HCT116 (cell line): ENCODE results near the gene FMN2. TPM values are rescaled to one million over a fixed set of nuclear protein-coding genes. Genes with fewer than 3 reads are reported as not detected.

Source experiments
- ATAC-seq: fragments of 200-7000 bp; cut with Tn5 transposase; 2 replicates; pipeline ENCODE4 v1.9.1; 2020; ENCODE audit warnings: mild to moderate bottlenecking, moderate library complexity
- BruUV-seq: library from RNA; stranded (reverse); fragments of 400-500 nt; replicated peaks from 2 replicates; lab custom pipeline; 2021; lab: Mats Ljungman, UMichigan
- CTCF ChIA-PET: fragments of 300-600 bp; sonication (Branson Sonifier 250); formaldehyde crosslinking; loops from one replicate; lab custom pipeline; 2021; ENCODE audit warnings: antibody characterized with exemption; lab: Charles Lee
- POLR2A ChIA-PET: fragments of 300-600, 350-600 bp; sonication (Branson Sonifier 250); formaldehyde crosslinking; loops from one replicate; lab custom pipeline; 2021; ENCODE audit warnings: antibody characterized with exemption; lab: Charles Lee
- RAD21 ChIA-PET, 2 experiments: fragments of 300-600 bp; sonication (Branson Sonifier 250); formaldehyde crosslinking; loops; one replicate each; lab custom pipeline; 2023; ENCODE audit warnings: low total read pairs in 2 of 2; ENCODE audit not compliant: uncharacterized antibody in 2 of 2, unreplicated experiment in 2 of 2, low non-redundant PET in 1 of 2; lab: Charles Lee
- DNase-seq: peaks from one replicate; pipeline ENCODE4 v3.0.0-alpha.2; 2010; ENCODE audit warnings: low read depth, low spot score
- H2AFZ ChIP-seq: fragments of 200-600 bp; shearing (Covaris generic), sonication (generic); 2 replicates; pipeline ENCODE4 v1.6.1; 2017; ENCODE audit warnings: low read depth, mixed run types, mixed read lengths, antibody characterized with exemption, low read length; ENCODE audit not compliant: poor library complexity, severe bottlenecking
- H3K27ac ChIP-seq: 2 replicates; pipeline ENCODE4 v1.5.1; 2012; ENCODE audit warnings: low read depth, low read length
- H3K27me3 ChIP-seq: fragments of 200-600 bp; sonication (generic); 2 replicates; pipeline ENCODE4 v1.6.1; 2016; ENCODE audit warnings: mixed run types, low read length, mixed read lengths; ENCODE audit not compliant: insufficient read depth
- H3K36me3 ChIP-seq, 2 experiments: fragments of 200-500 bp in 1 of 2; fragments of 200-600 bp in 1 of 2; sonication (Bioruptor generic) in 1 of 2; sonication (generic) in 1 of 2; 2 replicates each; pipeline versions ENCODE4 v1.5.1 to v1.6.1; 2014 to 2016; ENCODE audit warnings: low read length in 2 of 2, inconsistent platforms in 1 of 2, mixed read lengths in 1 of 2, mixed run types in 1 of 2; ENCODE audit not compliant: insufficient read depth in 2 of 2, control insufficient read depth in 1 of 2
- H3K4me1 ChIP-seq, 2 experiments: fragments of 200-600 bp in 1 of 2; sonication (generic) in 1 of 2; 2 replicates each; pipeline versions ENCODE4 v1.5.1 to v1.6.1; 2012 to 2017; ENCODE audit warnings: low read length in 2 of 2, inconsistent platforms in 1 of 2, mild to moderate bottlenecking in 1 of 2, mixed read lengths in 1 of 2, mixed run types in 1 of 2, moderate library complexity in 1 of 2; ENCODE audit not compliant: insufficient read depth in 2 of 2, control insufficient read depth in 1 of 2
- H3K4me2 ChIP-seq: fragments of 200-600 bp; sonication (generic); 2 replicates; pipeline ENCODE4 v1.6.1; 2017; ENCODE audit warnings: mixed run types, low read length, mixed read lengths
- H3K4me3 ChIP-seq, 2 experiments: fragments of 200-600 bp in 1 of 2; sonication (generic) in 1 of 2; replicated peaks in 1 of 2; 2 replicates each; pipeline ENCODE4 v1.5.1; 2011 to 2016; ENCODE audit warnings: low read length in 2 of 2, control low read depth in 1 of 2, low read depth in 1 of 2, mild to moderate bottlenecking in 1 of 2, mixed read lengths in 1 of 2, mixed run types in 1 of 2
- H3K79me2 ChIP-seq: fragments of 200-600 bp; sonication (generic); 2 replicates; pipeline ENCODE4 v1.6.1; 2017; ENCODE audit warnings: mild to moderate bottlenecking, mixed run types, low read length, moderate library complexity, mixed read lengths; ENCODE audit not compliant: insufficient read depth
- H3K9ac ChIP-seq: fragments of 200-600 bp; sonication (generic); 2 replicates; pipeline ENCODE4 v1.6.1; 2016; ENCODE audit warnings: low read length, mixed read lengths
- H3K9me2 ChIP-seq: fragments of 200-600 bp; sonication (generic), shearing (Covaris generic); 2 replicates; pipeline ENCODE4 v1.6.1; 2017; ENCODE audit warnings: mixed run types, mild to moderate bottlenecking, moderate library complexity; ENCODE audit not compliant: insufficient read depth
- H3K9me3 ChIP-seq, 2 experiments: fragments of 200-500 bp in 1 of 2; fragments of 200-600 bp in 1 of 2; sonication (Bioruptor generic) in 1 of 2; sonication (generic) in 1 of 2; 2 replicates each; pipeline ENCODE4 v1.6.1; 2014 to 2017; ENCODE audit warnings: low read length in 2 of 2, mixed read lengths in 2 of 2, inconsistent platforms in 1 of 2, low read depth in 1 of 2, mild to moderate bottlenecking in 1 of 2, mixed run types in 1 of 2, moderate library complexity in 1 of 2; ENCODE audit not compliant: control insufficient read depth in 1 of 2, insufficient read depth in 1 of 2
- H4K20me1 ChIP-seq: fragments of 200-600 bp; sonication (generic), shearing (Covaris generic); 2 replicates; pipeline ENCODE4 v1.6.1; 2017; ENCODE audit warnings: mixed run types, mild to moderate bottlenecking, moderate library complexity; ENCODE audit not compliant: insufficient read depth
- ATF3 ChIP-seq: IDR thresholded peaks from 2 replicates; pipeline ENCODE4 v1.6.1; 2012
- CEBPB ChIP-seq: IDR thresholded peaks from 2 replicates; pipeline ENCODE4 v1.6.1; 2012; ENCODE audit warnings: low read depth
- CTCF ChIP-seq, 3 experiments: fragments of 200-600 bp in 1 of 3; sonication (generic) in 1 of 3; IDR thresholded peaks in 2 of 3; conservative IDR thresholded peaks in 1 of 3; 2 replicates each; pipeline ENCODE4 v1.5.1; 2012 to 2017; ENCODE audit warnings: low read depth in 2 of 3, low read length in 2 of 3, antibody characterized with exemption in 1 of 3, borderline replicate concordance in 1 of 3, control low read depth in 1 of 3, mild to moderate bottlenecking in 1 of 3, mixed read lengths in 1 of 3, mixed run types in 1 of 3, moderate library complexity in 1 of 3; ENCODE audit not compliant: insufficient read depth in 1 of 3
- EGR1 ChIP-seq: IDR thresholded peaks from 2 replicates; pipeline ENCODE4 v1.6.1; 2012; ENCODE audit warnings: low read depth
- ELF1 ChIP-seq: IDR thresholded peaks from 2 replicates; pipeline ENCODE4 v1.6.1; 2012; ENCODE audit warnings: low read depth, borderline replicate concordance
- EZH2 ChIP-seq: fragments of 200-600 bp; sonication (generic); IDR thresholded peaks from 2 replicates; pipeline ENCODE4 v1.6.1; 2017; ENCODE audit warnings: antibody characterized with exemption, mixed run types
- EZH2phosphoT487 ChIP-seq: fragments of 200-600 bp; IDR thresholded peaks from 2 replicates; pipeline ENCODE4 v1.6.1; 2018; ENCODE audit warnings: antibody characterized with exemption, borderline replicate concordance
- JUND ChIP-seq: IDR thresholded peaks from 2 replicates; pipeline ENCODE4 v1.6.1; 2012
- POLR2AphosphoS5 ChIP-seq: IDR thresholded peaks from 2 replicates; pipeline ENCODE4 v1.6.1; 2011; ENCODE audit warnings: mild to moderate bottlenecking, low read depth, low read length, moderate library complexity
- SIN3A ChIP-seq: IDR thresholded peaks from 2 replicates; pipeline ENCODE4 v1.6.1; 2012; ENCODE audit warnings: low read depth
- SP1 ChIP-seq: IDR thresholded peaks from 2 replicates; pipeline ENCODE4 v1.6.1; 2012; ENCODE audit warnings: low read depth
- SRF ChIP-seq: IDR thresholded peaks from 2 replicates; pipeline ENCODE4 v1.6.1; 2012; ENCODE audit warnings: low read depth
- TCF7L2 ChIP-seq: IDR thresholded peaks from 2 replicates; pipeline ENCODE4 v1.7.0; 2011; ENCODE audit warnings: borderline replicate concordance, inconsistent platforms; ENCODE audit not compliant: insufficient read depth, insufficient read length; ENCODE audit errors: extremely low read depth
- ZNF274 ChIP-seq: fragments of 200-500 bp; sonication (Bioruptor generic); IDR thresholded peaks from 2 replicates; pipeline ENCODE4 v1.6.1; 2014; ENCODE audit warnings: mild to moderate bottlenecking, low read depth, low read length, inconsistent platforms
- intact Hi-C: fragments of 100-400 bp; cut with micrococcal nuclease; formaldehyde crosslinking; loops from 2 replicates; pipeline ENCODE4 v1.10.0; 2022
- total RNA-seq: library from RNA; stranded (reverse); gene quantifications from one replicate; pipeline ENCODE4 v1.2.1, GENCODE V29; 2021; ENCODE audit not compliant: unreplicated experiment

The FMN2 gene
- total RNA-seq, 1 experiment from 2014 or later = not detected

DNA sequence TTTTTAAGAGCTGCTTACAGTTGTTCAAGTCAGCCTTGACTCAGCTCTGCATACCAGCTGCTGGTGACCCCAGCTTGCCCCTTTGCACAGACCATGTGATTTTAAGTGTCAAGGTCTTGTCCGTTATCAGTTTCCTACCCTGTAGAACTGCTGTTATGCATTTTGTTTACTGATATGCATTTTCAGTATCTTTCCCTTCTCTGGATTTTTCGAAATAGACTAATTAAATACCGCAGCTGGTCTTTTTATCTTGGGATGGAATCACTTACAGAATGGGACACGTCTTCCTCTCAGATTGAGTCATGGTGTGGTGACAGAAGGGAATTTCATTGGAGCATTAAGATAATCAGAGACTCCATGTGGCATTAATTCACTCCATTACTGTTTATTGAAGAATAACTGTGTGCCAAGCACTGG, 145.6 kb downstream of the FMN2 start:
- BruUV-seq = no TSS peak
- no peaks in the 10 kb centered on the region for H3K4me1 ChIP-seq
- RAD21 ChIA-PET = no interaction called here
- no peak overlapping the region for H2AFZ ChIP-seq
- H3K9ac ChIP-seq = no peak overlapping the region
- H3K36me3 ChIP-seq = no peaks in the 10 kb centered on the region
- no peaks in the 10 kb centered on the region for H3K9me2 ChIP-seq
- H3K4me2 ChIP-seq = no peak overlapping the region
- CTCF ChIA-PET = no interaction called here
- ATAC-seq = no peak
- DNase-seq = no peak
- no peaks in the 10 kb centered on the region for H3K27me3 ChIP-seq
- no peak overlapping the region for H3K27ac ChIP-seq
- POLR2A ChIA-PET = no interaction called here
- H3K4me3 ChIP-seq = no peak overlapping the region
- intact Hi-C loops = no loop called here
- H3K9me3 ChIP-seq = peaks cover 7 to 17% of the 10 kb centered on the region in 2 experiments; a peak in 2 of 4 replicates
- TF ChIP-seq ATF3 (no peak), EGR1 (no peak), CTCF (IDR thresholded peaks at IDR 0.05 in 2 of 3, conservative IDR thresholded peaks at IDR 0.05 in 1 of 3; ENCODE audit: borderline replicate concordance in 1 of 3, insufficient read depth in 1 of 3, low read depth in 2 of 3, low read length in 2 of 3) (no peak), ELF1 (no peak), SRF (no peak), SP1 (no peak), POLR2AphosphoS5 (no peak), EZH2 (no peak), JUND (no peak), ZNF274 (no peak), CEBPB (no peak), SIN3A (no peak), EZH2phosphoT487 (no peak), TCF7L2 (no peak)
- no peaks in the 10 kb centered on the region for H3K79me2 ChIP-seq
- H4K20me1 ChIP-seq = no peaks in the 10 kb centered on the region
